Measurements from ENCODE around the gene ZC3H6. TPM values are rescaled to one million over a fixed set of nuclear protein-coding genes. Genes with fewer than 3 reads are reported as not detected.
"Not testable (repeated sequence)": the region's sequence is repeated elsewhere in the genome, so short reads cannot be mapped to it uniquely, and the experiment has no call there.

ZC3H6 gene
- total RNA-seq, 1 donor from 2014 or later = 7.2 TPM

DNA sequence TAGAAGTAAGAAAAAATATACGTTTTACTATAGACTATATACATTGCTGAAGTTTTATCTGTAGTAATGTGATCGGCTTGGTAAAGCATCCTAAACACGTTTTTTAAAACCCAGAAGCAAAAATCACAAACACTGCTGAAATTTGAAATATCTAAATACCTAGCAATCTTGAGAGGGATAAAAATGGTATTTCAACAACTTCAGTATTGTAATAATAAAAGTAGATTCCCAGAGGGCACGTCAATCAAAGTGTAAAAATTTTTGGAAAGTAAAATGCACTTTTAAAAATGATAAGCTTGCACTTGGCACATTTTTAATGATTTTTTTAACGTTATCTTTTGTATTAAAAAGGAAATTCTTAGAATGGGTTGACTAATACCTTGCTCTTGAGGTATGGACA lies 1.6 kb downstream of the ZC3H6 start:
- intact Hi-C loops (cut with micrococcal nuclease) = loop anchor here (5.0 kb wide), 1 partner anchor 395 kb away; the partner anchor contains the start of gene ANAPC1

GRCh38 chr2:112277596-112278220 lies 2.3 kb downstream of the ZC3H6 start:
- intact Hi-C loops (cut with micrococcal nuclease) = loop anchor here (5.0 kb wide), 1 partner anchor 395 kb away; the partner anchor contains the start of gene ANAPC1

DNA sequence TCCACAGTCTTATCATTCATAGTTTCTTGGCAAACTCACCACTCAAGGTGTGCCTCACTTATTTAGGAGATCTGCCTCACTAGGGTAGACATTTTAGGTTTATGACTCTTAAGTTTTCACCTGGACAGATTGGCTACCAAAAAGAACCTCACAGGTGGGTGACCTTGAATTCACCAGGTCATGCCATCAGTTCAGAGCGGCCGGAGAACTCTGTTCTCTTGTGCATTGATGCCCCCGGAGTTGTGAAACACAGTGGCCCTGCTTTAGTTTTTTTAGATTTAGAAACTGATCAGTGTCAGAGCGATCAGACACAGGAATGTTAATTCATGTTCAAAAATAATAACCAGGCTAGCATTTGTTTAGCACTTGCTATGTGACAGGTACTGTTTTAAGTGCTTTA lies 6.7 kb downstream of the ZC3H6 start:
- intact Hi-C loops (cut with micrococcal nuclease) = not testable (repeated sequence)

DNA sequence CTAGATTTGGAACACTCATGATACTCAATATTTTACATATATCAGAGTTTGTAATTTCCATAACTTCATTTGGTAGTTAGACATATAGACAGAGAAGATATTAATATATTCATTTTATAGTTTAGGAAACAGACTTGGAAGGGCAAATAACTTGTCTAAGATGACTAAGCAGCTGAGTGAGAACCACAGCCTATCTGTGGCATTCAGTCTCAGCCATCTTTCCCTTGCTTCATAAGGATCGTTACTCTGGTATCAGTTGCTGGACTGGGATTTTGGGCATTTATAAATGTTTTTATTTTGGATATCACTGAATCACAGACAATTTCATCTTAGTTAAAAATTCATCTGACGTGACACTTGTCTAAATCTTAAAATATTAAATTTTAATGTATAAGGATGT lies 8.1 kb downstream of the ZC3H6 start:
- intact Hi-C loops (cut with micrococcal nuclease) = not testable (repeated sequence)

DNA sequence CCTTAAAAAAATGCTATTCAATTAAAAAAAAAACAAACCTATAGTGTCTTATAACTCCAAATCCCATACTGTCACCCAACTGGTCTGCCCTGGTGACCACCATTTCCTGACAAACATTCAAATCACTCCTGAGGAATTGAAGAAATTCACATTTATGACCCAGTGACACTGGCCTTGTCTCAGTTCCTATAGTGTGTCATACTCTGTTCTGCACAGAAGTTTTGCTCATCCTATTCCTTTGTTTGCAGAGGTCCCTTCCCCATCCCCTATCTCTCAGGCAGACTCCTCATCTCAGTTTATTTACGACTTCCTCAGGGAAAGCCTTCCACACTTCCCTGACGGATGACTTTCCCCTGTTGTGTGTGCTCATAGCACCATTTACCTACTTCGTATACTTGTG lies 14.7 kb downstream of the ZC3H6 start:
- intact Hi-C loops (cut with micrococcal nuclease) = no loop called here

DNA sequence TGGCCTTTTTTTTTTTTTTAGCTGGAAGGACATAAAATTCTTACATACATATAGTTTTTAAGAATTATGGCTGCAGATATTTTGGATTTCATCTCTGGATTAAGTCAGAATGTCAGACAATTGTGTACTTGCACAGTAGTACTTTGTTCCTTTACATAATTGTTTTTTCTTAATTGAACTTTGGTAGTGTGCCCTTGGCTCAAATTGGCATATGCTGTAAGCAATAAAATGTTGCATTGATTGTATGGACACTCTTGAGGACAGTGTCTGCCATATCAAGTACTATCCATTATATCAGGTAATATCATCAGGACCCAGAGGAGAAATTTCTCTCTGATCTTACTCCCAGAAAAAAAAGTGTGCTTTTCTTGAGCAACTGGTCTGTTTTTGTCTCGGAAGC lies 15.3 kb downstream of the ZC3H6 start:
- intact Hi-C loops (cut with micrococcal nuclease) = no loop called here

- intact Hi-C loops (cut with micrococcal nuclease) = no loop called here
Measured at GRCh38 chr2:112293636-112294401, 18.4 kb downstream of the ZC3H6 start.

DNA sequence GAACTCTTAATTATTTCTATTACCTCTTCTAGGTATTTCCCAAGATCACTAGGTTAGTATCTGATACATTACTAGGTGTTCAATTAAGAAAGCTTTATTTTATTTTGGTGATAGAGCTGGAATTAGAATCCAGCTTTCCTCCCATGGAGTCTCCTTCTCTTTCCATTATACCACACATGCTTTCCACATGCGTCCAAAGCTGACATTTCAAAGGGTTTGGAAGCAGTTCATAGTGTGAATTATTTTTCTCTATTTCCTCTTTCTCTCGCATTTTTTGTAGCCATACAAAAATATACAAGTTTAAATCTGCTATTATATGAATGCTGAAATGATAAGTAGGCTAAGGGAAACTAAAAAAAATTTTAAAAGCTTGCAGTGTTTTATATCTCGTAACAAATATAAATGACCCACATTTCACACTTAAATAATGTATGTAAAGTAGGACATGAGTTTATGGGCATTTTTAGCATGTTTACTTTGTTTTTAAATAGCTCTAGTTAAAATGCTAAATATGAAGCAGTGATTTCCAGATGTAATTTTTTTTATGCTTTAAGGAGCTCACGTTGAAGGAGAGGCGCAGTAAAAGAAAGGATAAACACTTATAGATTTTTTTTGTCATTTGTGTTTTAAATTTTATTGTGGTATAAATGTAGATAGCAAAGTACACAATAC lies 20.1 kb downstream of the ZC3H6 start:
- intact Hi-C loops (cut with micrococcal nuclease) = loop anchor here (1.0 kb wide), 1 partner anchor 11 kb away; no protein-coding TSS in a partner anchor

- intact Hi-C loops (cut with micrococcal nuclease) = loop anchor here (1.0 kb wide), 1 partner anchor 10 kb away; no protein-coding TSS in a partner anchor
Measured at GRCh38 chr2:112296407-112296806, 21.0 kb downstream of the ZC3H6 start.

GRCh38 chr2:112301171-112301584 lies 25.8 kb downstream of the ZC3H6 start:
- intact Hi-C loops (cut with micrococcal nuclease) = no loop called here

DNA sequence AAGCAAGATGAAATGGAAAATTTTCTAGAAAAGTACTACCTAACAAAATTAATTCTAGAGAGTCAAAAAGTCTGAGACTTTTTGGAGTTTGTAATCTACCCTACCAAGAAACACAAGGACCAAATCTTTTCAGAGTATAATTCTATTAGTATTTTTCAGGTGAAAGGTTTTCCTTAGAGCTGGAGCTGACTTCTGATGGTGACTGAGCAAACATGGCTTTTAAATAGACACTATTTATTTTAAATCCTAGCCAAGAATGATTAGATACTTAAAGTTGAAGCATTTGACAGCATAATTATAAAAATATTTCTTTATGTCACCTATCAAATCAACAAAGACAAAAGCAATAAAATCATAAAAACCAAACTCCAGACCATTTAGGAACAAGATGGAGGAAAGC lies 26.6 kb downstream of the ZC3H6 start:
- intact Hi-C loops (cut with micrococcal nuclease) = no loop called here

DNA sequence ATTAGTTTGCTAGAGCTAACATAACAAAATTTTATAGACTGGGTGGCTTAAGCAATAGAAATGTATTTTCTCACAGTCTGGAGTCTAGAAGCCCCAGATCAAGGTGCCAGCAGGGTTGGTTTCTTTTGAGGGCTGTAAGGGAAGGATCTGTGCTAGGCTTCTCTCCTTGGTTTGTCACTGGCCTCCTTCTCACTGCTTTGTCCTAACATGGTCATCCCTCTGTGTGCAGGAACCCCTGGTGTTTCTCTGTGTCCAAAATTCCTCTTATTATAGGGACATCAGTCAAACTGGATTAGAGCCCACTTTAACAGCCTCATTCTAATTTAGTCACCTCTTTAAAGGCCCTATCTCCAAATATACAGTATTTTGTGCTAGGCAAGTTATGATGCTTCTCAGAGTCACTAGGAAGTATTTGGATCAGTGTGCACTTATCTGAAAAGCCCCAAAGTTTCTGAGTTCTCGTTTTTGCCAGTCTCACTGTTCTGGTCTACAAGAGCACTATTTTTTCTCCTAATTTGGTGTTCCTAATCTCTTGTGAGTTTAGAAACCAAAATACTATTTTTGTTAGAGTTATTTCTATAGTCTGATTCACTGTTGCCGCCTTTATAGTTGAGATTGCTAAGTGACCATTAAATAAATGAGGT lies 29.0 kb downstream of the ZC3H6 start:
- intact Hi-C loops (cut with micrococcal nuclease) = no loop called here

DNA sequence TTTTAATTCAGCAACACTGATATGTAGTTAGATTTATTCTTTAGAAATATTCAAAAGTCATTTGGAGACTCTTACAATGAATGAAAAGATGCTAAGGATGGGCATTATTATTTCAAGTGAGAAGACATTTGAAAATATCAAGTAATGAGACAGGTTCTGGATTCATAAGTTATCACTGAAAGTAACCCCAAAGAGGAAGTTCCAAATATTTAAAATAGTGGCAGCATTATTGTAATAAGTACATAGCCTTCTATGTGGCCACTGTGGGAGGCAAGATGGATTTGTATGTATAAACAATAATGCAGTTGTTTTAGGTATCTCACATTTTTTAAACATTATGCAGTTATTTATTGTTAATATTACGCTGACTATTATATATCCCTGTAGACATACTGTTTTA lies 29.7 kb downstream of the ZC3H6 start:
- intact Hi-C loops (cut with micrococcal nuclease) = no loop called here

DNA sequence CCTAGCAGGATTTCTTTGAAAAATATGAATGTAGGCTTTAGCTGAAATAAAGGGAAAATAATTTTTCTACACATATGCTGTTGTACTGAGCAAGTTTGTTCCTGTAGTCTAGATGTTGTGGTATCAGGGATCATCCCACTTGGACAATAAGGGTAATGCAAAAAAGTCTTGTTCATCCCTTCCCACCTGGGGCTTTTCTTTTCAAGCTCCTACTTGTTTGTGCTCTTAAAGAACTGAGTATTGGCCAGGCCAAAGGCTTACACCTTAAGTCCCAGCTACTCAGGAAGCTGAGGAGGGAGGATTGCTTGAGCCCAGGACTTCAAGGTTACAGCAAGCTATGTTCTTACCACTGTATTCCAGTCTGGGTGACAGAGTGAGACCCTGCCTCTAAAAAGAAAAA lies 35.5 kb downstream of the ZC3H6 start:
- intact Hi-C loops (cut with micrococcal nuclease) = no loop called here

DNA sequence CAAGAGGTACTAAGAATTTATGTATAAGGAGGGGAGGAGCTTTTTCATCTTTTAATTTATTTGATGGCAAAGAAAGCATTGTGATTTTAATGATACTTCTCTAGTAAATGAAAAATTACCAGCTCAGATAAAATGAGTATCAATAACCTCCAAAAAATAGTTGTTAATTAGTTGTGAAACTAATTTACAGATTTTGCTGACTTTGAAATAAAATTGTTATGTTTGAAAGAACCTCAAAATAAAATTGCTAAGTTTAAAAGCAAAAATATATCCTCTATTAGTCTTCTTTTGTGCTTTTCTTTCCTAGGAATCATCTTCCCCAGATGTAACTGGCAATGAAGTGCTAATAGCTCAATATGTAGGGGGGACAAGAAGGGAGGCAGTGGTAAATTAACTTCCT lies 36.5 kb downstream of the ZC3H6 start:
- intact Hi-C loops (cut with micrococcal nuclease) = no loop called here

DNA sequence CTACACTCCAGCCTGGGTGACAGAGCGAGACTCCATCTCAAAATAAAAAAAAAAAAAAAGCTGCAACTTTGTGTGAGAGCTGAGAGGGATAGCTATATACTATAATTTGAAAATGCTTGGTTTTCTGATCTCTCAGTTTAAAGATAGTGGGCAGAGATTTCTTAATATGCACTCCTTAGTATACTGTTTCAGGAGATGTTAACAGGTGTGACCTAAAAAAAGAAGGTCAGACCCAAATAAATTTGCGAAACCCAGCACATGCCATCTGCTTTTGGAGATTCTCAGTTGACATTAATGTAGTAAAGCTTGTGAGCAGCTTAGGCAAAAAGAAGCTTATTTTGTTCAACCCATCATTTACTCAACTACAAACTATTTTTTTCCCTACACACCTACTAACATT lies 37.4 kb downstream of the ZC3H6 start:
- intact Hi-C loops (cut with micrococcal nuclease) = no loop called here

GRCh38 chr2:112314856-112315255 lies 39.5 kb downstream of the ZC3H6 start:
- intact Hi-C loops (cut with micrococcal nuclease) = no loop called here

- intact Hi-C loops (cut with micrococcal nuclease) = no loop called here
Measured at GRCh38 chr2:112317303-112318158, 42.1 kb downstream of the ZC3H6 start.

GRCh38 chr2:112318515-112318914 lies 43.1 kb downstream of the ZC3H6 start:
- intact Hi-C loops (cut with micrococcal nuclease) = no loop called here

GRCh38 chr2:112321375-112322320 lies 46.3 kb downstream of the ZC3H6 start:
- intact Hi-C loops (cut with micrococcal nuclease) = no loop called here

Measured in T-helper 1 cell treated with Interleukin-12 subunit alpha and Interleukin-12 subunit beta and Interleukin-4 antibody, amounts not matched to agents 30 ng/mL and 1 ng/mL, for 36 hours (primary cell).